Measurements from ENCODE around the gene MLPH. TPM values are rescaled to one million over a fixed set of nuclear protein-coding genes. Genes with fewer than 3 reads are reported as not detected.

The MLPH gene
- total and polyA plus RNA-seq, 9 of the 15 experiments (the other 6 are each of a cell fraction or from before 2014, with no cell fraction given), result 0.22 TPM; not detected in 8

GRCh38 chr2:237536617-237537016 lies 49.6 kb downstream of the MLPH start (continued):
- TF ChIP-seq THRB (CRISPR knock-in tag; conservative IDR thresholded peaks at IDR 0.05) (no peak), ZNF318 (IDR thresholded peaks at IDR 0.05; ENCODE audit: borderline replicate concordance in 1 of 2, low read depth in 1 of 2) (no peak), HMGN3 (IDR thresholded peaks at IDR 0.05; ENCODE audit: borderline replicate concordance, extremely low read depth, insufficient read length, low read depth, low read length) (no peak), ZNF766 (CRISPR knock-in tag; conservative IDR thresholded peaks at IDR 0.05) (no peak), NCOA2 (IDR thresholded peaks at IDR 0.05; ENCODE audit: partially characterized antibody in 2 of 2) (no peak)

All from K562 (cell line).